ENCODE measurements around the gene GUCA1A.
"Not testable (repeated sequence)": the region's sequence is repeated elsewhere in the genome, so short reads cannot be mapped to it uniquely, and the experiment has no call there.

GUCA1A gene

GRCh38 chr6:42216495-42216894 lies 43.3 kb downstream of the GUCA1A start:
- DNase-seq, result not testable (repeated sequence)

- DNase-seq, result no peak
Observed at GRCh38 chr6:42217157-42217518, 44.0 kb downstream of the GUCA1A start.

GRCh38 chr6:42217519-42218367 lies 44.6 kb downstream of the GUCA1A start, which contains the start of gene MRPS10:
MRPS10 (minus strand) TSS chr6:42217861; CDS start chr6:42217849, 12 bp downstream.
- DNase-seq, result peak; percentile 97

GRCh38 chr6:42220807-42221206 lies 47.6 kb downstream of the GUCA1A start:
- DNase-seq, result no peak

GRCh38 chr6:42221546-42221945 lies 48.4 kb downstream of the GUCA1A start:
- DNase-seq, result no peak

GRCh38 chr6:42222448-42222847 lies 49.3 kb downstream of the GUCA1A start:
- no peak for DNase-seq

GRCh38 chr6:42224222-42225028 lies 51.3 kb downstream of the GUCA1A start:
- DNase-seq, result no peak

GRCh38 chr6:42225029-42225339 lies 51.8 kb downstream of the GUCA1A start:
- no peak for DNase-seq

- DNase-seq, result no peak
Observed at GRCh38 chr6:42225419-42225818, 52.3 kb downstream of the GUCA1A start.

- DNase-seq, result no peak
Observed at GRCh38 chr6:42226161-42226611, 53.0 kb downstream of the GUCA1A start.

GRCh38 chr6:42226645-42227143 lies 53.5 kb downstream of the GUCA1A start:
- DNase-seq, result no peak

GRCh38 chr6:42227173-42227850 lies 54.1 kb downstream of the GUCA1A start:
- DNase-seq, result no peak

- no peak for DNase-seq
Observed at GRCh38 chr6:42228305-42228704, 55.1 kb downstream of the GUCA1A start.

Measured in NCI-H748 treated with DMSO at 0.1 percent for 48 hours (cell line).